Testis (tissue), 3 donors: ENCODE measurements around the gene LRP1B. TPM values are rescaled to one million over a fixed set of nuclear protein-coding genes. Genes with fewer than 3 reads are reported as not detected.

ENCODE experiments used
- DNase-seq: peaks from one replicate; pipeline ENCODE4 v3.0.0-alpha.2; 2019
- H3K27ac ChIP-seq, 2 donors: fragments of 200-600 bp; sonication (generic); one replicate each; pipeline ENCODE4 v1.5.1; 2019
- H3K27me3 ChIP-seq: fragments of 200-600 bp; sonication (generic); one replicate; pipeline ENCODE4 v1.5.1; 2019
- H3K36me3 ChIP-seq: fragments of 200-600 bp; sonication (generic); one replicate; pipeline ENCODE4 v1.5.1; 2017; ENCODE audit warnings: low read depth; ENCODE audit errors: missing control alignments
- H3K4me1 ChIP-seq: fragments of 200-600 bp; sonication (generic); one replicate; pipeline ENCODE4 v1.5.1; 2019
- H3K4me3 ChIP-seq, 2 donors: fragments of 200-600 bp; sonication (generic); one replicate each; pipeline ENCODE4 v1.5.1; 2017 to 2019
- H3K9me3 ChIP-seq: fragments of 200-600 bp; sonication (generic); one replicate; pipeline ENCODE4 v1.5.1; 2017
- POLR2A ChIP-seq: fragments of 450-650 bp; IDR thresholded peaks from one replicate; pipeline ENCODE4 v1.6.1; 2017; ENCODE audit warnings: antibody characterized with exemption, mild to moderate bottlenecking, moderate library complexity
- WGBS, 2 donors: methylation state at CpG; one replicate each; pipeline ENCODE4 v1.1.5; 2018; 5-methylcytosine and 5-hydroxymethylcytosine counted together
- intact Hi-C: fragments of 100-400 bp; cut with DNase I; formaldehyde crosslinking; loops from one replicate; pipeline ENCODE4 v1.15.1; 2023; ENCODE audit warnings: low total_unique reads
- polyA plus RNA-seq: library from polyadenylated mRNA; stranded (reverse); fragments of 350-450 nt; fragmentation: Illumina TruSeq; extraction: RNeasy Lipid Tissue Mini Kit (QIAGEN cat#74804); gene quantifications from one replicate; pipeline ENCODE4 v1.2.3, GENCODE V29; 2014; ENCODE audit warnings: low read depth, low replicate concordance; ENCODE audit not compliant: insufficient read depth
- total RNA-seq, 2 donors: library from RNA; depleted of rRNA; stranded (reverse); fragments of >200 nt; gene quantifications; one replicate each; pipeline ENCODE4 v1.2.3, GENCODE V29; 2016
- TF ChIP-seq, protein P1 (sequence below), 3 experiments: fragments of 450-650 bp in 2 of 3; fragments of 200-600 bp in 1 of 3; sonication (generic) in 1 of 3; IDR thresholded peaks; one replicate each; pipeline ENCODE4 v1.5.1; 2016 to 2019; ENCODE audit warnings: antibody characterized with exemption in 3 of 3, mild to moderate bottlenecking in 2 of 3, moderate library complexity in 1 of 3

The LRP1B gene
- total and polyA plus RNA-seq, 3 donors from 2014 or later, result 0.79 to 1.9 (median 0.84) TPM

GRCh38 chr2:141967503-141967902, 163.3 kb downstream of the LRP1B start:
- WGBS, 2 donors, result 69 to 85% methylated on average over 1 of the region's 1 CpG
- no peak for TF ChIP-seq POLR2A
- TF ChIP-seq, protein P1, sequence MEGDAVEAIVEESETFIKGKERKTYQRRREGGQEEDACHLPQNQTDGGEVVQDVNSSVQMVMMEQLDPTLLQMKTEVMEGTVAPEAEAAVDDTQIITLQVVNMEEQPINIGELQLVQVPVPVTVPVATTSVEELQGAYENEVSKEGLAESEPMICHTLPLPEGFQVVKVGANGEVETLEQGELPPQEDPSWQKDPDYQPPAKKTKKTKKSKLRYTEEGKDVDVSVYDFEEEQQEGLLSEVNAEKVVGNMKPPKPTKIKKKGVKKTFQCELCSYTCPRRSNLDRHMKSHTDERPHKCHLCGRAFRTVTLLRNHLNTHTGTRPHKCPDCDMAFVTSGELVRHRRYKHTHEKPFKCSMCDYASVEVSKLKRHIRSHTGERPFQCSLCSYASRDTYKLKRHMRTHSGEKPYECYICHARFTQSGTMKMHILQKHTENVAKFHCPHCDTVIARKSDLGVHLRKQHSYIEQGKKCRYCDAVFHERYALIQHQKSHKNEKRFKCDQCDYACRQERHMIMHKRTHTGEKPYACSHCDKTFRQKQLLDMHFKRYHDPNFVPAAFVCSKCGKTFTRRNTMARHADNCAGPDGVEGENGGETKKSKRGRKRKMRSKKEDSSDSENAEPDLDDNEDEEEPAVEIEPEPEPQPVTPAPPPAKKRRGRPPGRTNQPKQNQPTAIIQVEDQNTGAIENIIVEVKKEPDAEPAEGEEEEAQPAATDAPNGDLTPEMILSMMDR (IDR thresholded peaks at IDR 0.05), result no peak
- DNase-seq, result no peak
- H3K27me3 ChIP-seq, result no peaks in the 10 kb centered on the region
- no peaks in the 10 kb centered on the region for H3K4me1 ChIP-seq
- no peaks in the 10 kb centered on the region for H3K9me3 ChIP-seq
- H3K4me3 ChIP-seq, result no peak overlapping the region
- no peak overlapping the region for H3K27ac ChIP-seq
- no peaks in the 10 kb centered on the region for H3K36me3 ChIP-seq
- intact Hi-C loops, result no loop called here

- H3K27ac ChIP-seq, result no peak overlapping the region
- intact Hi-C loops, result no loop called here
- no peaks in the 10 kb centered on the region for H3K36me3 ChIP-seq
- no peak for DNase-seq
- no peaks in the 10 kb centered on the region for H3K4me1 ChIP-seq
- 0 to 67% methylated on average over 1 of the region's 1 CpG for WGBS, 2 donors
- H3K4me3 ChIP-seq, result no peak overlapping the region
- H3K9me3 ChIP-seq, result no peaks in the 10 kb centered on the region
- H3K27me3 ChIP-seq, result no peaks in the 10 kb centered on the region
- TF ChIP-seq POLR2A, result no peak
- TF ChIP-seq, protein P1 (IDR thresholded peaks at IDR 0.05), result no peak
These were observed 170.9 kb downstream of the LRP1B start for GRCh38 chr2:141959941-141960340.

DNA sequence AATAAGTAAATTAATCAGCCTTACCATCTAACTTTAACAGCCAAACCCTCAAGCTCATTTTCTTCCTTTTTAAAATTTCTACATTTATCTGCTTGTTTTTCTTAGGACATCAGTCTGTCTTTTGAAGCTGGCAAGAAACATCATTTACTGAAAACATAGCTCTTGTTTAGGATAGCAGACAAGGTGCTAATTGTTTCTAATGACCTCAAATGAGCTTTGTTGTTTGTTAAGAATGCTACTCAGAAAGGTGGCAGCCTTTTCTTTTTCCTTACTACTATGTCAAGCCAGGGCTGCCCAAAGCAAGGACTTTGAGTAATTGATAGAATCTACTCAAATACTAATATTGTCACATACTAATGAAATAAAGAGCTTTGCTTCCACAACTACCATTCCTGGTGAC, 171.8 kb downstream of the LRP1B start:
- intact Hi-C loops, result no loop called here
- Histone ChIP-seq H3K36me3 (no peaks in the 10 kb centered on the region), H3K9me3 (no peaks in the 10 kb centered on the region), H3K4me3 (no peak overlapping the region), H3K4me1 (no peaks in the 10 kb centered on the region), H3K27me3 (no peaks in the 10 kb centered on the region), H3K27ac (no peak overlapping the region)
- TF ChIP-seq, protein P1 (IDR thresholded peaks at IDR 0.05), result no peak
- TF ChIP-seq POLR2A, result no peak
- no peak for DNase-seq

GRCh38 chr2:141957827-141958450, 172.9 kb downstream of the LRP1B start:
- Histone ChIP-seq H3K36me3 (no peaks in the 10 kb centered on the region), H3K9me3 (no peaks in the 10 kb centered on the region), H3K27me3 (no peaks in the 10 kb centered on the region), H3K4me1 (no peaks in the 10 kb centered on the region), H3K27ac (no peak overlapping the region), H3K4me3 (no peak overlapping the region)
- WGBS, 2 donors, result 73 to 74% methylated on average over 1 of the region's 1 CpG
- TF ChIP-seq, protein P1 (IDR thresholded peaks at IDR 0.05), result no peak
- no peak for TF ChIP-seq POLR2A
- DNase-seq, result no peak
- intact Hi-C loops, result no loop called here

DNA sequence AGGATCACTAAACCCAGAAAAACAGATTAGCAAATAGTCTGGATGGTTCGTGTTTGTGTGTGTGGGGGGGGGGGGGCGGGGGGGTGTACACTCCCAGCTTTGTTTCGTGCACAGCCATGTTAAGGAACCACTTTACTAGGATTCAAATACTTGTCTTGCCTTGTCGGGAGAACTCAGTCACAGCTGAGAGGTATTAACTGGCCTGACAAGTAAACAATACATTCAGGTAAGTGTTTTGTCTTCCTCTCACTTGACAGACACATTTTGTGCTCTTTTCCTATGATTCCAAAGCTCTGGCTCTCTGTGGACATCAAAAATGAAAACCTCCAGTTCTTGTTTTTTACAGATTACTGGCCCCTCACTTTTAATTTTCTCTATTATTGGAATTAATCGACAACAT, 173.5 kb downstream of the LRP1B start:
- intact Hi-C loops, result no loop called here
- Histone ChIP-seq H3K36me3 (no peaks in the 10 kb centered on the region), H3K27ac (no peak overlapping the region), H3K4me3 (no peak overlapping the region), H3K27me3 (no peaks in the 10 kb centered on the region), H3K9me3 (no peaks in the 10 kb centered on the region), H3K4me1 (no peaks in the 10 kb centered on the region)
- no peak for DNase-seq
- 73 to 82% methylated on average over 5 of the region's 5 CpGs for WGBS, 2 donors
- no peak for TF ChIP-seq POLR2A
- TF ChIP-seq, protein P1 (IDR thresholded peaks at IDR 0.05), result no peak
